K562 (cell line): ENCODE results near the gene SPTSSA. TPM values are rescaled to one million over a fixed set of nuclear protein-coding genes. Genes with fewer than 3 reads are reported as not detected.

ENCODE experiments used
- ATAC-seq: fragments of 200-7000 bp; cut with Tn5 transposase; 3 replicates; pipeline ENCODE4 v1.9.1; 2020; ENCODE audit warnings: moderate library complexity
- BruUV-seq: library from RNA; stranded (reverse); fragments of 400-500 nt; replicated peaks from 2 replicates; lab custom pipeline; 2021; lab: Mats Ljungman, UMichigan
- CTCF ChIA-PET: fragments of 300-600 bp; formaldehyde crosslinking; extraction: SDS; loops from one replicate; lab custom pipeline; 2021; ENCODE audit warnings: low intra/inter-chr PET ratio; lab: Yijun Ruan, JAX
- POLR2A ChIA-PET: fragments of 300-600, 350-650 bp; sonication (Branson Sonifier 250); formaldehyde crosslinking; extraction: SDS; loops from one replicate; lab custom pipeline; 2021; ENCODE audit warnings: antibody characterized with exemption, inconsistent platforms; lab: Yijun Ruan, JAX
- DNase-seq, 4 experiments: peaks; one replicate each; pipeline versions ENCODE4 v3.0.0 to v3.0.0-alpha.2; 2011 to 2018; ENCODE audit warnings: low spot score in 3 of 4, mixed read lengths in 3 of 4; ENCODE audit errors: extremely low read depth in 1 of 4
- FAIRE-seq: peaks from 2 replicates; lab custom pipeline; 2011; peaks lifted over from hg19 to GRCh38; lab: Jason Lieb, UNC
- H2AFZ ChIP-seq: 2 replicates; pipeline ENCODE4 v1.6.0; 2011; ENCODE audit warnings: low read depth, low read length, control low read depth, inconsistent platforms
- H3K27ac ChIP-seq: fragments of 200-600 bp; 3 replicates; pipeline ENCODE4 v1.8.0; 2011; ENCODE audit warnings: low read depth, mild to moderate bottlenecking, control low read depth, inconsistent platforms, low read length, moderate library complexity, mixed read lengths; ENCODE audit errors: extremely low read depth
- H3K27me3 ChIP-seq, 2 experiments: fragments of 300-600 bp in 1 of 2; 2 replicates in 1 of 2; 3 replicates in 1 of 2; pipeline versions ENCODE4 v1.6.0 to v1.8.0; 2011; ENCODE audit warnings: inconsistent platforms in 2 of 2, low read length in 2 of 2, mild to moderate bottlenecking in 1 of 2, mixed read lengths in 1 of 2, moderate library complexity in 1 of 2; ENCODE audit not compliant: control insufficient read depth in 2 of 2, insufficient read depth in 2 of 2
- H3K36me3 ChIP-seq: fragments of 300-600 bp; 3 replicates; pipeline ENCODE4 v1.8.0; 2011; ENCODE audit warnings: mild to moderate bottlenecking, low read length, inconsistent platforms; ENCODE audit not compliant: control insufficient read depth, insufficient read depth
- H3K4me1 ChIP-seq, 2 experiments: fragments of 200-600 bp in 1 of 2; replicated peaks in 1 of 2; 2 replicates in 1 of 2; 3 replicates in 1 of 2; pipeline versions ENCODE4 v1.5.1 to v1.8.0; 2011; ENCODE audit warnings: inconsistent platforms in 2 of 2, low read length in 2 of 2, mild to moderate bottlenecking in 1 of 2, mixed read lengths in 1 of 2, moderate library complexity in 1 of 2; ENCODE audit not compliant: control insufficient read depth in 2 of 2, insufficient read depth in 2 of 2
- H3K4me2 ChIP-seq: 2 replicates; pipeline ENCODE4 v1.6.1; 2011; ENCODE audit warnings: low read length, control low read depth, inconsistent platforms, mixed read lengths; ENCODE audit not compliant: insufficient read depth
- H3K4me3 ChIP-seq: fragments of 200-600 bp; sonication (generic), shearing (Covaris generic); 2 replicates; pipeline ENCODE4 v1.5.1; 2016; ENCODE audit warnings: control low read depth, inconsistent platforms
- H3K79me2 ChIP-seq: fragments of 200-600 bp; 3 replicates; pipeline ENCODE4 v1.8.0; 2011; ENCODE audit warnings: low read length, inconsistent platforms; ENCODE audit not compliant: control insufficient read depth, insufficient read depth
- H3K9ac ChIP-seq, 2 experiments: 2 replicates each; pipeline versions ENCODE4 v1.6.0 to v1.6.1; 2011; ENCODE audit warnings: low read depth in 2 of 2, low read length in 2 of 2, control low read depth in 1 of 2, inconsistent platforms in 1 of 2, mild to moderate bottlenecking in 1 of 2, mixed read lengths in 1 of 2; ENCODE audit not compliant: insufficient read depth in 1 of 2
- H3K9me1 ChIP-seq: one replicate; pipeline ENCODE4 v1.6.0; 2011; ENCODE audit warnings: inconsistent platforms, mild to moderate bottlenecking, low read length, moderate library complexity; ENCODE audit not compliant: control insufficient read depth, insufficient read depth
- H3K9me3 ChIP-seq: replicated peaks from 2 replicates; pipeline ENCODE4 v1.5.1; 2011; ENCODE audit warnings: low read depth, low read length, inconsistent platforms; ENCODE audit not compliant: control insufficient read depth, insufficient read depth
- H4K20me1 ChIP-seq: replicated peaks from 2 replicates; pipeline ENCODE4 v1.6.1; 2011; ENCODE audit warnings: low read length, inconsistent platforms, mixed read lengths; ENCODE audit not compliant: control insufficient read depth, insufficient read depth
- CEBPB ChIP-seq: fragments of 450-650 bp; IDR thresholded peaks from 2 replicates; pipeline ENCODE4 v1.6.1; 2016; ENCODE audit warnings: missing genetic modification characterization, missing compliant biosample characterization
- CEBPG ChIP-seq, 3 experiments: fragments of 200-800 bp in 1 of 3; sonication (Bioruptor generic) in 1 of 3; sonication (generic) in 1 of 3; formaldehyde crosslinking in 1 of 3; IDR thresholded peaks in 2 of 3; conservative IDR thresholded peaks in 1 of 3; 2 replicates each; pipeline versions ENCODE4 v1.6.1 to v1.8.0; 2016 to 2022; ENCODE audit warnings: missing compliant biosample characterization in 2 of 3, missing genetic modification characterization in 2 of 3, mild to moderate bottlenecking in 1 of 3, missing genetic modification reagents in 1 of 3
- KHSRP ChIP-seq: fragments of 450-650 bp; IDR thresholded peaks from 2 replicates; pipeline ENCODE4 v1.6.1; 2017
- PHB ChIP-seq: fragments of 250-450 bp; sonication (Bioruptor Pico); IDR thresholded peaks from 2 replicates; pipeline ENCODE4 v1.5.0; 2021
- PHB2 ChIP-seq: fragments of 450-650 bp; IDR thresholded peaks from 2 replicates; pipeline ENCODE4 v1.6.1; 2017; ENCODE audit warnings: low read depth
- WGBS: fragments of 100-300 bp; shearing (Covaris generic); methylation state at CpG from one replicate; pipeline ENCODE4 v1.1.6; 2016; ENCODE audit warnings: low coverage, mixed read lengths; ENCODE audit not compliant: insufficient coverage; ENCODE audit errors: missing lambda C conversion rate; 5-methylcytosine and 5-hydroxymethylcytosine counted together
- in situ Hi-C: fragments of 300-500 bp; cut with MboI; formaldehyde crosslinking; loops from 4 replicates; pipeline ENCODE4 v1.15.0; 2018; ENCODE audit warnings: inconsistent platforms, mixed read lengths
- intact Hi-C: fragments of 100-400 bp; cut with micrococcal nuclease; formaldehyde crosslinking; loops from 2 replicates; pipeline ENCODE4 v1.14.2; 2022
- polyA plus RNA-seq, 8 experiments: library from polyadenylated mRNA; depleted of rRNA in 4 of 8; stranded (reverse) in 5 of 8; unstranded in 3 of 8; fragments of >200 nt; fragmentation: Nextera tagmentation in 2 of 8; fragmentation: Illumina TruSeq in 1 of 8; extraction: Ambion mirVana in 2 of 8; extraction: Trizol in 1 of 8; gene quantifications; 2 replicates each; pipeline versions ENCODE4 v1.2.1 to v1.2.3, GENCODE V29; 2011 to 2014; ENCODE audit warnings: inconsistent platforms in 1 of 8, missing spikeins in 1 of 8
- total RNA-seq, 7 experiments: library from RNA; depleted of rRNA in 6 of 7; stranded (reverse); fragments of >200 nt in 6 of 7; fragmentation: Illumina TruSeq in 2 of 7; extraction: Trizol in 2 of 7; gene quantifications; 2 replicates each; pipeline versions ENCODE4 v1.2.1 to v1.2.3, GENCODE V29; 2011 to 2021; ENCODE audit warnings: low replicate concordance in 1 of 7
- TF ChIP-seq, protein P1 (sequence below): fragments of 450-650 bp; IDR thresholded peaks from one replicate; pipeline ENCODE4 v1.6.1; 2018; ENCODE audit warnings: mild to moderate bottlenecking, moderate library complexity; ENCODE audit not compliant: partially characterized antibody

SPTSSA gene
- total and polyA plus RNA-seq, 9 of the 15 experiments (the other 6 are each of a cell fraction or from before 2014, with no cell fraction given) = 6.8 to 35.7 (median 22.0) TPM

DNA sequence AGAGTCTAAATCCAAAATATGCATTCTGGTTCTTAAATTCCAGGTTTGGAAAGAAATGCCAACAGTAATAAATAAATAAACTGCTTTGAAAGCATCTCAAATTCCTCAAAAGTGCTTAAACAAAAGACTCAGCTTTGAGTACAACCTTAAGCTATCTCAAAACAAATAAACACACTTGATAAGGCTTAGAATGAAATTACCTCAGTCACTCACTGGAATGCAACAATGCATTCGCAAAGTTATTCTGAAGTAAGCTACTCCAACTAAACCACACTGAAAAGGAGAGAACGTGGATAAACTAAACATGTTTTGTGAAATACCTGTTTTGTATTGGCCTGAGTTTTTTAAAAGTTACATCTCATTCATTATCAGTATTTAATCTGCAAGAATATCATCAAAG is 1.2 kb downstream of the SPTSSA start:
- no peak for FAIRE-seq
- peaks cover 47% of the 10 kb centered on the region for H3K79me2 ChIP-seq
- 0% methylated on average over 2 of the region's 2 CpGs for WGBS
- H2AFZ ChIP-seq = no peak overlapping the region
- peak overlapping the region in 1 of 2 experiments; percentile 67; a peak in 2 of 4 replicates for H3K9ac ChIP-seq
- H3K27ac ChIP-seq = peak overlapping the region; percentile 81; the same call in 1 of the 3 replicates
- no peaks in the 10 kb centered on the region for H3K9me3 ChIP-seq
- no peaks in the 10 kb centered on the region for H3K27me3 ChIP-seq
- in situ Hi-C loops = no loop called here
- CTCF ChIA-PET = no interaction called here
- H4K20me1 ChIP-seq = no peaks in the 10 kb centered on the region
- peaks cover 9% of the 10 kb centered on the region; the same call in 1 of the 3 replicates for H3K36me3 ChIP-seq
- peak overlapping the region; percentile 84 for H3K4me3 ChIP-seq
- POLR2A ChIA-PET = interaction anchor here (0.9 to 1.4 kb wide), 3 partner anchors 9 to 13 kb away, joined by 4 to 7 read pairs (median 6); no protein-coding TSS in a partner anchor
- intact Hi-C loops = loop anchor here (5.0 kb wide), 2 partner anchors 36 to 76 kb away; partner anchors contain the start of gene EAPP
- TF ChIP-seq PHB (CRISPR knock-in tag) = no peak
- TF ChIP-seq KHSRP = 0 out of 2 replicates have a peak, but pooled peaks have one; percentile 14
- TF ChIP-seq, all 486 proteins: peak for 1
- H3K4me1 ChIP-seq = peaks cover 9 to 25% of the 10 kb centered on the region in 2 experiments
- BruUV-seq = no TSS peak
- peak overlapping the region; percentile 85 for H3K4me2 ChIP-seq
- DNase-seq (no peak), ATAC-seq (no peak)
- no peaks in the 10 kb centered on the region for H3K9me1 ChIP-seq

DNA sequence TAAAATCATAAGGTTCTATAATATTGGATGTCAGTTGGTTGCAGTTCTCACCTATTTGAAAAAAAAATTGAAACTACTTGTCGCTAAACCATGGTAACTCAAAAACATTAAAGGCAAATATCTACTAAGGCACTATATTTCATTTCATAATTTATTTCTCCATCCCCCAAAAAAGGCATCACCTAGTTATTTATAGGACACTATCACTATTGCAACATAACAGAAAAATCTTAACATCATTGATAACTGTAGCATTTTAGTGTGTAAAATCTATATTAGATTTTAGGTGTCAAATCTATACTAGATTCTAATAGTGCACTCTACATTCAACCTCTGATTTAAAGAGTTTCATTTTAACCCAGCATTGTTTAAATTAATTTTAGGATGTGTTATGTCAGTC is 1.7 kb downstream of the SPTSSA start:
- in situ Hi-C loops = no loop called here

More for the DNA sequence above, 1.7 kb downstream of the SPTSSA start:
- WGBS = 80% methylated on average over 1 of the region's 1 CpG
- H3K36me3 ChIP-seq = peaks cover 14% of the 10 kb centered on the region; the same call in 1 of the 3 replicates
- no peak for TF ChIP-seq CEBPG (CRISPR knock-in tag; IDR thresholded peaks at IDR 0.05)
- TF ChIP-seq CEBPG (tag; conservative IDR thresholded peaks at IDR 0.05 in 1 of 2, IDR thresholded peaks at IDR 0.05 in 1 of 2) = peak in 1 of 2 experiments; percentile 52; a peak in 2 of 4 replicates
- TF ChIP-seq, protein P1, sequence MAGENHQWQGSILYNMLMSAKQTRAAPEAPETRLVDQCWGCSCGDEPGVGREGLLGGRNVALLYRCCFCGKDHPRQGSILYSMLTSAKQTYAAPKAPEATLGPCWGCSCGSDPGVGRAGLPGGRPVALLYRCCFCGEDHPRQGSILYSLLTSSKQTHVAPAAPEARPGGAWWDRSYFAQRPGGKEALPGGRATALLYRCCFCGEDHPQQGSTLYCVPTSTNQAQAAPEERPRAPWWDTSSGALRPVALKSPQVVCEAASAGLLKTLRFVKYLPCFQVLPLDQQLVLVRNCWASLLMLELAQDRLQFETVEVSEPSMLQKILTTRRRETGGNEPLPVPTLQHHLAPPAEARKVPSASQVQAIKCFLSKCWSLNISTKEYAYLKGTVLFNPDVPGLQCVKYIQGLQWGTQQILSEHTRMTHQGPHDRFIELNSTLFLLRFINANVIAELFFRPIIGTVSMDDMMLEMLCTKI = no peak
- TF ChIP-seq CEBPB (tag) = peak; percentile 60
- TF ChIP-seq PHB2 = no peak
- TF ChIP-seq, all 486 proteins: peak for 2
- Histone ChIP-seq H2AFZ (no peak overlapping the region), H3K9me3 (no peaks in the 10 kb centered on the region), H3K9ac (no peak overlapping the region), H3K9me1 (no peaks in the 10 kb centered on the region), H3K4me3 (peak overlapping the region; percentile 84; the same call in 1 of the 2 replicates), H3K4me2 (peak overlapping the region; percentile 85; the same call in 1 of the 2 replicates), H3K27ac (no peak overlapping the region), H3K4me1 (peaks cover 8 to 19% of the 10 kb centered on the region in 2 experiments; a peak in 4 of 5 replicates), H3K79me2 (peaks cover 47% of the 10 kb centered on the region), H4K20me1 (no peaks in the 10 kb centered on the region), H3K27me3 (no peaks in the 10 kb centered on the region)
- intact Hi-C loops = loop anchor here (5.0 kb wide), 2 partner anchors 37 to 77 kb away; partner anchors contain the start of gene EAPP
- ChIA-PET POLR2A (interaction anchor here (0.9 to 1.4 kb wide), 3 partner anchors 8 to 12 kb away, joined by 4 to 7 read pairs (median 6); no protein-coding TSS in a partner anchor), CTCF (no interaction called here)
- no peak for FAIRE-seq
- DNase-seq = no peak
- ATAC-seq = no peak
- no TSS peak for BruUV-seq
